Osteoblast (primary cell): Measurements from ENCODE around the gene NPAS3. TPM values are rescaled to one million over a fixed set of nuclear protein-coding genes. Genes with fewer than 3 reads are reported as not detected.

Experiments used
- DNase-seq: peaks from one replicate; pipeline ENCODE4 v3.0.0; 2011; ENCODE audit warnings: low spot score, mixed read lengths; ENCODE audit not compliant: insufficient read length; ENCODE audit errors: missing footprints
- H2AFZ ChIP-seq: 2 replicates; pipeline ENCODE4 v1.6.0; 2011; ENCODE audit warnings: mild to moderate bottlenecking, low read length
- H3K27ac ChIP-seq: 2 replicates; pipeline ENCODE4 v1.5.1; 2011; ENCODE audit warnings: mild to moderate bottlenecking, low read depth, low read length, moderate library complexity
- H3K27me3 ChIP-seq: 2 replicates; pipeline ENCODE4 v1.6.0; 2012; ENCODE audit warnings: mild to moderate bottlenecking, control low read depth, inconsistent platforms, low read length, moderate library complexity; ENCODE audit not compliant: insufficient read depth
- H3K36me3 ChIP-seq: 2 replicates; pipeline ENCODE4 v1.5.1; 2011; ENCODE audit warnings: mild to moderate bottlenecking, low read length, control low read depth, moderate library complexity; ENCODE audit not compliant: insufficient read depth
- H3K4me1 ChIP-seq: 2 replicates; pipeline ENCODE4 v1.5.1; 2011; ENCODE audit warnings: mild to moderate bottlenecking, low read length, control low read depth, moderate library complexity; ENCODE audit not compliant: insufficient read depth
- H3K4me2 ChIP-seq: 2 replicates; pipeline ENCODE4 v1.6.0; 2011; ENCODE audit warnings: mild to moderate bottlenecking, low read length; ENCODE audit not compliant: insufficient read depth
- H3K4me3 ChIP-seq: fragments of 200-600 bp; sonication (generic); 3 replicates; pipeline ENCODE4 v1.5.1; 2012; ENCODE audit warnings: mild to moderate bottlenecking, low read length, inconsistent platforms; ENCODE audit not compliant: insufficient read depth
- H3K79me2 ChIP-seq: 2 replicates; pipeline ENCODE4 v1.6.0; 2012; ENCODE audit warnings: mild to moderate bottlenecking, low read length, control low read depth, inconsistent platforms; ENCODE audit not compliant: insufficient read depth
- H3K9me3 ChIP-seq: 2 replicates; pipeline ENCODE4 v1.5.1; 2011; ENCODE audit warnings: low read depth, low read length, control low read depth
- H4K20me1 ChIP-seq: 2 replicates; pipeline ENCODE4 v1.6.0; 2012; ENCODE audit warnings: mild to moderate bottlenecking, low read length, control low read depth; ENCODE audit not compliant: insufficient read depth
- CTCF ChIP-seq: IDR thresholded peaks from 2 replicates; pipeline ENCODE4 v1.5.1; 2011; ENCODE audit warnings: mild to moderate bottlenecking, low read depth, low read length, moderate library complexity; ENCODE audit errors: extremely low read depth
- total RNA-seq: library from RNA; depleted of rRNA; stranded (reverse); fragments of >200 nt; gene quantifications from 2 replicates; pipeline ENCODE4 v1.2.3, GENCODE V29; 2012

NPAS3 gene
- total RNA-seq, 1 donor, result 0.72 TPM

- Histone ChIP-seq H3K4me2 (no peak overlapping the region), H3K4me1 (no peaks in the 10 kb centered on the region), H3K27me3 (no peaks in the 10 kb centered on the region), H3K79me2 (no peaks in the 10 kb centered on the region), H3K4me3 (no peak overlapping the region), H3K9me3 (no peaks in the 10 kb centered on the region), H4K20me1 (no peaks in the 10 kb centered on the region), H3K36me3 (no peaks in the 10 kb centered on the region), H3K27ac (no peak overlapping the region), H2AFZ (no peak overlapping the region)
- TF ChIP-seq CTCF, result no peak
- no peak for DNase-seq
Measured at GRCh38 chr14:33347796-33348195, 409.1 kb downstream of the NPAS3 start.

- Histone ChIP-seq H3K27me3 (no peaks in the 10 kb centered on the region), H3K4me3 (no peak overlapping the region), H3K36me3 (no peaks in the 10 kb centered on the region), H3K4me1 (no peaks in the 10 kb centered on the region), H3K9me3 (no peaks in the 10 kb centered on the region), H3K4me2 (no peak overlapping the region), H2AFZ (no peak overlapping the region), H3K79me2 (no peaks in the 10 kb centered on the region), H4K20me1 (no peaks in the 10 kb centered on the region), H3K27ac (no peak overlapping the region)
- DNase-seq, result no peak
- TF ChIP-seq CTCF, result no peak
Measured at GRCh38 chr14:33348510-33348909, 409.8 kb downstream of the NPAS3 start.

- H4K20me1 ChIP-seq, result no peaks in the 10 kb centered on the region
- no peaks in the 10 kb centered on the region for H3K4me1 ChIP-seq
- TF ChIP-seq CTCF, result no peak
- H3K79me2 ChIP-seq, result no peaks in the 10 kb centered on the region
- no peaks in the 10 kb centered on the region for H3K36me3 ChIP-seq
- no peak overlapping the region for H2AFZ ChIP-seq
- H3K27ac ChIP-seq, result no peak overlapping the region
- H3K27me3 ChIP-seq, result no peaks in the 10 kb centered on the region
- DNase-seq, result no peak
- H3K4me2 ChIP-seq, result no peak overlapping the region
- no peak overlapping the region for H3K4me3 ChIP-seq
- H3K9me3 ChIP-seq, result no peaks in the 10 kb centered on the region
Measured at GRCh38 chr14:33349871-33350270, 411.2 kb downstream of the NPAS3 start.

GRCh38 chr14:33350366-33350990 lies 411.8 kb downstream of the NPAS3 start:
- no peak for TF ChIP-seq CTCF
- no peak overlapping the region for H3K4me2 ChIP-seq
- no peaks in the 10 kb centered on the region for H3K4me1 ChIP-seq
- no peak overlapping the region for H2AFZ ChIP-seq
- H3K36me3 ChIP-seq, result no peaks in the 10 kb centered on the region
- DNase-seq, result no peak
- no peak overlapping the region for H3K4me3 ChIP-seq
- H4K20me1 ChIP-seq, result no peaks in the 10 kb centered on the region
- H3K9me3 ChIP-seq, result no peaks in the 10 kb centered on the region
- no peaks in the 10 kb centered on the region for H3K79me2 ChIP-seq
- no peak overlapping the region for H3K27ac ChIP-seq
- H3K27me3 ChIP-seq, result no peaks in the 10 kb centered on the region
